Fibroblast of skin of back (primary cell): ENCODE data around the gene CREG2.

Experiments used
- DNase-seq: peaks from one replicate; pipeline ENCODE4 v3.0.0-alpha.2; 2013

CREG2 gene

GRCh38 chr2:101408925-101409324 is 21.6 kb upstream of the CREG2 start:
- no peak for DNase-seq

DNA sequence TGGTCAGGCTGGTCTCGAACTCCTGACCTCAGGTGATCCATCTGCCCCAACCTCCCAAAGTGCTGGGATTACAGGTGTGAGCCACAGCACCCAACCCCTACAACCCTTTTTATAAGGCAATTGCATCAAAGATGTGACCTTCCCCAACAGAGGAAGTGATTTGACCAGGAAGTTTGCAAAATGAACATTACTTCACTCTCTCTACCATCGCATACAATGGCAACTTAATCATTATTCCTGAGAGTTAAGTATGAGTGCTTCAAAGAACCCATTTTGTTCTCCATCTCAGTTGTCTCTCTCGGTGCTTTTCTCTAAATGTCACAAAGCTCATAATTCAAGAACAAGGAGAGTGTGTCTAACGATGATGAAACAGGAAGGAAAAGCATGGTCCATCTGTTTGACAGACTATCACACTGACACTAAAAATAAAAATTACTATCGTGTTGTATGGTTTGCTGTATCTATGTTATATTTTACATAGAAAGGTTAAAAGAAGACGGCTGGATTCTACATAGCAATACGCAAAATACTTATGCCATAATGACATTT is 18.1 kb upstream of the CREG2 start:
- DNase-seq = no peak

DNA sequence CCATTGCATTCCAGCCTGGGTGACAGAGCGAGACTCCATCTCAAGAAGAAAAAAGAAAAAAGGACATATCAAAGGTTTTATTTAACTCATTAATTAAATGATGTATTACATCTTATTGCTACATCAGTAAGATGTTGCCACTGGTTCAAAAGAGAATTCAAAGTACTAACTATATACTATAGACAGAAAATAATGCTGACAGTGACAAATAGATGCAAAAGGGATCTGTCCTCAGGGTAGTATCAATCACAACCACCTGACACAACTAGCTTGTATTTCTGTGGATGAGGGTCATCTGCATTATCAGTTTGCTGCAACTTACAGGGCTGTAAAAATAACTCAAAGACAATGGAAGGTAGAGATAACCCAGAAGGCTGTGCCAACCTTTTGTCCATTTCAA is 16.4 kb upstream of the CREG2 start:
- DNase-seq = no peak

DNA sequence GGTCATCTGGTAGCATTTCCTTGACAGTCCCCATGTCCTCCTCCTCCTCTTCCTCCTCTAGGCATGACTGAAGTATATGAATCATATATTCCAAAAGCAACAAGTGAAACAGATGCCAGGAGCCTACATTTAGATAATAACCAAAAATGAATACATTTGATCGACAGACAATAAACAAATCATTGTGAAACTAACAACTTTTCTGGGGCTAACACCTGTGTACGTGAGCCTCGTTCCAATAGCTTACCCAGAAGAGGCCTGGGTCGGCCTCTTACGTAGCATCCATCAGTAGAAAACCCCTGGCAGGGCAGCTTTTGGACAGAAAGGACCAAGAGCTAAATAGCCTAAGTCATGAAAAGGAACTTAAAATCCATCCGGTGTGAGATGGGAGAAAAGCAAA is 15.3 kb upstream of the CREG2 start:
- no peak for DNase-seq

- DNase-seq = no peak
Measured at GRCh38 chr2:101401906-101402305, 14.6 kb upstream of the CREG2 start.

DNA sequence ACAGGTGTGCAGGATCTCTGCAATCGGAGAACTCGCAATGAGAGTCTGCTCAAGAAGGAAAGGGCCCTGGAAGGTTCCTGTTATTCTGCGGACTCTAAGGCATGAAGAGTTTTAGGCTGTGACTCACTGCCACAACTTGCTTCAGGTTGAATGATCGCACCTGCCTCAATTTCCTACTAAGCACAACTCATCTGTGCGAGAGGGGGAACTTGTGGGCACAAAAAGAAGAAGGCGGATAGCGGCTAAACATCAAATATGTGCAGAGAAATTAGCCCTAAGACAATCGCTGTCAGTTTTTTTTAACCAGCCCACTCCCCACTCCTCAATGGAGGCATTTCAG is 14.0 kb upstream of the CREG2 start:
- no peak for DNase-seq

- no peak for DNase-seq
Measured at GRCh38 chr2:101400506-101401325, 13.4 kb upstream of the CREG2 start.

GRCh38 chr2:101400048-101400447 is 12.7 kb upstream of the CREG2 start:
- DNase-seq = no peak

- DNase-seq = no peak
Measured at GRCh38 chr2:101399021-101399799, 11.9 kb upstream of the CREG2 start.

DNA sequence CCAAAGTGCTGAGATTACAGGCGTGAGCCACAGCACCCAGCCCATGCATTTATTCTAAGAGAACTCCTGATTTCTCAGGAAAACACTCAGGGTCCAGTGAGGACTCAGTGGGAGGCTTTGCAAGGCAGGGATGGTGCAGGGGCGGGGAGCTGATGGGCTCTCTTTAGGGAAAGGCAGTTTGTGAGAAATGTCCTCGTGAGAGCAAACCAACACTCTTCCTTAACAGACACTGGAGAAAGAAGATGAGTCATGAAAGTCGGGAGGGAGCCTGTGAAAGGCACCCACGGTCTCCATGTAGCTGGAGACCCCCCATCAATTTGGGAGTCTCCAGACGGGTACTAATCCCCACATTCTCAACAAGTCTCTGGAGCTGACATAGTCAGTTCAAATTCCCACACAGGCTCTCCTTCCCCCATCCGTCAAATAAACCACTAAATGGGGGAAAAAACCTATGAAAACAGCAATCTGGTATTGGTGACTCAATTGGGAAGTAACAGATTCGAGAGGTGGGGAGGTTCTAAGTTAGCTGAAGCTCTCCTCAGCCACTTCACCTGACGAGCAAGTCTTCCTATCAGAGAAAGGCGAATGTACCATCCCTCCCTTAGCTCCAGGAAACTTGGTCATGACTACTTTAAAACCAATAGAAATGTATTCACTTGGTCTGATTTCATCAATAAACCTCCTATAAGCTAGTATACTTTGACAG is 11.0 kb upstream of the CREG2 start:
- DNase-seq = peak; percentile 66

DNA sequence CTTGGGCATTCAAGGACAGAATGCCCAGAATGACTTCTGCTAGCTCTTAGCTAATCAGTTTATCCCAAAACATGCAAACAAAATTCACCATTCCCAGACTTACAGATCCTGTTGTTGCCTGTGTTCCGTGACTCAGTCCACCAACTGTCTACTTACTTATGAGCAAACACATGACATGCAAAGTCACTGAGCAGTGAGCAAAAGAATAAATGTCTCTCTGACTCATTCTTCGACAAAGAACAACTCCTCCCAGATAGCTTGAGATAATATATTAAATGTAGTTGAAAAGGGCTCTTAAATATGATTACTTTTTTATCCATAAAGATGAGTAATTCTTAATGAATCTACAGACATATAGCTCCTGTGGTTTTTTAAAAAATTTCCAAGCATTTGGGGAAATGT is 9.0 kb upstream of the CREG2 start:
- DNase-seq = peak; percentile 97

GRCh38 chr2:101395545-101396315 is 8.4 kb upstream of the CREG2 start:
- DNase-seq = peak; percentile 68

DNA sequence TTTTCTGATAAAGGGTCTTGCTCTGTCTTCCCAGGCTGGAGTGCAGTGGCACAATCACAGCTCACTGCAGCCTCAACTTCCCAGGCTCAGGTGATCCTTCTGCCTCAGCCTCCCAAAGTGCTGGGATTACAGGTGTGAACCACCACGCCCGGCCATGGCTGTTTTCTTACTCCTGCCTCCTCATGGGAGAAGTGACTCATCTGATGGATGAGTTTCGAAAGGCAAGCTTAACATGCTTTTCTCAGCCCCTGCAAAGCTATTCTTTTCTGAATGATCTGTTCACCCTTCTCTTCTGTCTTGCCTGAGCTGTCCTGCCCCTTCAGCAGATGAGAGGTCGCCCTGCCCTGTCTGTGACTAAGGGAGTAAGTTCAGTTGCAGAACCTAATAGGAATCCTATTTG is 929 bp upstream of the CREG2 start:
- peak; percentile 63 for DNase-seq

DNA sequence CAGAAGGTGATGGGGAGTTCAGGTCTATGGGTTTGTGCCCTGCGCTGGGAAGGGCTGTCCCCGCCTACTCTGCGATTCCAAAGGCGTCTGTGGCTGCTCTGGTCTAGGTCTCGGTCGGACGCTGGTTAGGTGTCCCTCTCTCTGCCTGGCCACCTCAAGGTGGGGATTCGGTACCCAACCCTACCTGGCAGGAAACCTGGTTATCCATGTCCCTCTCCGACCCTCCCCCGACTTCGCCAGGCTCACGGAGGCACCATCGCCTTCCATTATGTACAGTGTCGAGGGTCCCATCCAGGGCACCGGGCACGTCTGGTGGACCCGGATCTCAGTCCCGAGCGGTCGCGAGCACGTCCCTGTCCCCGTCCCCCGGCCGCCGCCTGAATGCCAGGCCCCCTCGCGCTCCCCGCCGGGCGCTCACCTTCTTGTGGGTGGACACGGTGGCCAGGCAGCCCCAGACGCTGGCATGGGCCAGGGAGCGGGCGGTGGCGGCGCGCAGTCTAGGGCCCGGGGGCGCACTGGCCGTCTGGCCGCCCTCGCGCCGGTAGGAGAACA is 628 bp downstream of the CREG2 start:
- no peak for DNase-seq

GRCh38 chr2:101383016-101383541 is 4.2 kb downstream of the CREG2 start:
- no peak for DNase-seq

DNA sequence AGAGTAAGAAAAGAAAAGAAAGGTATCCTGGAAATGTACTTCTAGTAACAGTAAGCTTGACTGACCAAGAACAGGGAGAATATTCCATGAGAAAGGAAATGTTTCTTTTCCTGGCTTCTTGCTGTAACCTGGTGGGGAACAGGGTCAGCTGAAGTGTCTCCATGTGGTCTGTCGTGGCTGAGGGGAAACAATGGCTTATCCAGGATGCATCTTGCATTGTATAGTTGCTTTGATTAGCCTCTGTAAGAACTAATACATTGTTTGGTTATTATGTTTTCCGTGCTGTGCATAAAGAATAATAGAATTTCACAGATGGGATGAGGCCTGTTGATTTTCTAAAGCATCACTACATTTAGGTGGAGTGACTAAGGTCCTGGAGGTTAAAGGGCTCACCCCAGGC is 4.9 kb downstream of the CREG2 start:
- no peak for DNase-seq

DNA sequence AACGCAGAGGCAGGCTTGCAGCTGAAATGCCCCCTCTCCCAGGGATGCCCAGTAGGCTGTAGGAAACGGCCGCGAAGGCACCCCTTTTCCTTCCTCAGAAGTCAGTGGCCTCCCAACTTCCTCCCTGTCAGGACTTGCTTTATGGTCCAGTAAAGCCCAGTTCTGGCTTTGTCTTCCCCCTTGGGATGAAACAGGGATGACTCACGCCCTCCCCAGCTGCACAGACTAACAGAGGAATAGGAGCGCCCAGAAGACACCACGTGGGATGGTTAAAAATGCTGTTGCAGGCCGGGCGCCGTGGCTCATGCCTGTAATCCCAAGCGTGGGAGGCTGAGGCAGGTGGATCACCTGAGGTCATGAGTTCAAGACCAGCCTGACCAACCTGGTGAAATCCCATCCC is 6.9 kb downstream of the CREG2 start:
- DNase-seq = peak; percentile 36

GRCh38 chr2:101379091-101379490 is 8.2 kb downstream of the CREG2 start:
- no peak for DNase-seq

DNA sequence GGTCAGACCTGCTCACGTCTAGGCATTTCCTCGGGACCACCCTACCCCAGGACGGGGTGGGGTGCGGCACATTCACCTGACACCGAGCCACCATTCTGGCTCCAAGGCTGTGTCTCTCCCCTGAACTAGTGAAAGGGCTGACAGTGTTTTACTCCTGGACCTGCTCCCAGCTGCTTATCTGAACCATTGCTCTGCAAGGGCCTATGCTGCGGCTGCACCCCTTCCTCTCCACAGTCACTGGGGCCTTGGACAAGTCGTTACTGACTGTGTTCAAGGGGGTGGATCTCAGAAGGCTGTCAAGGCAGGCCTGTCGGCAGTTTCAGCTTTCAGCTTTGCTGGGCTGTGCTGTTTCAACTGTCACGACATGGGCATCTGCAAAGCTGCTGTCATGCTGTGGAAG is 11.7 kb downstream of the CREG2 start:
- DNase-seq = no peak

GRCh38 chr2:101374821-101375561 is 12.3 kb downstream of the CREG2 start:
- no peak for DNase-seq

- no peak for DNase-seq
Measured at GRCh38 chr2:101372792-101373191, 14.5 kb downstream of the CREG2 start.
